GM23338 (cell line): Measurements from ENCODE around the gene REELD1. TPM values are rescaled to one million over a fixed set of nuclear protein-coding genes. Genes with fewer than 3 reads are reported as not detected.

Experiments used
- ATAC-seq: fragments of 200-7000 bp; cut with Tn5 transposase; 3 replicates; pipeline ENCODE4 v1.9.1; 2020
- DNase-seq: peaks from one replicate; pipeline ENCODE4 v3.0.0-alpha.2; 2015; ENCODE audit warnings: low spot score
- H2AFZ ChIP-seq: fragments of 200-600 bp; sonication (generic); 2 replicates; pipeline ENCODE4 v1.8.0; 2016; ENCODE audit warnings: antibody characterized with exemption, mild to moderate bottlenecking, moderate library complexity
- H3F3A ChIP-seq: fragments of 200-600 bp; sonication (generic); replicated peaks from 2 replicates; pipeline ENCODE4 v1.8.0; 2017; ENCODE audit warnings: antibody characterized with exemption, mixed run types, low read depth
- H3K27ac ChIP-seq: fragments of 200-600 bp; sonication (generic); 2 replicates; pipeline ENCODE4 v1.6.1; 2016; ENCODE audit warnings: low read depth
- H3K27me3 ChIP-seq: fragments of 200-600 bp; sonication (generic); 2 replicates; pipeline ENCODE4 v1.8.0; 2016; ENCODE audit warnings: mild to moderate bottlenecking, mixed run types, moderate library complexity; ENCODE audit not compliant: insufficient read depth
- H3K36me3 ChIP-seq: fragments of 200-600 bp; sonication (generic); 2 replicates; pipeline ENCODE4 v1.8.0; 2016; ENCODE audit warnings: mild to moderate bottlenecking; ENCODE audit not compliant: insufficient read depth
- H3K4me1 ChIP-seq: fragments of 200-600 bp; sonication (generic); 2 replicates; pipeline ENCODE4 v1.8.0; 2016; ENCODE audit warnings: mild to moderate bottlenecking, moderate library complexity; ENCODE audit not compliant: insufficient read depth
- H3K4me2 ChIP-seq: fragments of 200-600 bp; sonication (generic); 2 replicates; pipeline ENCODE4 v1.7.1; 2017; ENCODE audit warnings: mixed run types
- H3K4me3 ChIP-seq: fragments of 200-600 bp; sonication (generic); 2 replicates; pipeline ENCODE4 v1.6.1; 2016; ENCODE audit warnings: mixed run types
- H3K79me2 ChIP-seq: fragments of 200-600 bp; sonication (generic); replicated peaks from 2 replicates; pipeline ENCODE4 v1.8.0; 2017; ENCODE audit warnings: mild to moderate bottlenecking; ENCODE audit not compliant: insufficient read depth
- H3K9me2 ChIP-seq: fragments of 200-600 bp; sonication (generic); 2 replicates; pipeline ENCODE4 v1.8.0; 2017; ENCODE audit not compliant: insufficient read depth
- H4K20me1 ChIP-seq: fragments of 200-600 bp; sonication (generic); replicated peaks from 2 replicates; pipeline ENCODE4 v1.8.0; 2017; ENCODE audit warnings: mild to moderate bottlenecking; ENCODE audit not compliant: insufficient read depth
- H3K27ac Mint-ChIP-seq: 2 replicates; pipeline ENCODE4 v1.8.0; 2020; ENCODE audit warnings: inconsistent platforms, mild to moderate bottlenecking, moderate library complexity, mixed read lengths
- H3K27me3 Mint-ChIP-seq: 3 replicates; pipeline ENCODE4 v1.8.0; 2022; ENCODE audit warnings: low read depth, mild to moderate bottlenecking, moderate library complexity, mixed read lengths, inconsistent platforms; ENCODE audit not compliant: insufficient read depth, poor library complexity
- H3K36me3 Mint-ChIP-seq: 3 replicates; pipeline ENCODE4 v1.8.0; 2021; ENCODE audit warnings: low read depth, mild to moderate bottlenecking, inconsistent platforms, moderate library complexity, mixed read lengths
- H3K4me1 Mint-ChIP-seq: 3 replicates; pipeline ENCODE4 v1.8.0; 2020; ENCODE audit warnings: mild to moderate bottlenecking, inconsistent platforms, mixed read lengths
- H3K4me3 Mint-ChIP-seq: 3 replicates; pipeline ENCODE4 v1.8.0; 2021; ENCODE audit warnings: moderate library complexity, mild to moderate bottlenecking, inconsistent platforms, mixed read lengths
- H3K9me3 Mint-ChIP-seq: 3 replicates; pipeline ENCODE4 v1.8.0; 2020; ENCODE audit warnings: moderate library complexity, mild to moderate bottlenecking, inconsistent platforms, mixed read lengths
- CREB1 ChIP-seq: fragments of 250-450 bp; sonication (Bioruptor Pico); IDR thresholded peaks from 2 replicates; pipeline ENCODE4 v1.5.0; 2020; ENCODE audit warnings: low read depth, mild to moderate bottlenecking, moderate library complexity
- EZH2 ChIP-seq: fragments of 200-600 bp; sonication (generic); IDR thresholded peaks from one replicate; pipeline ENCODE4 v1.8.0; 2017; ENCODE audit warnings: antibody characterized with exemption, mild to moderate bottlenecking, low read depth; ENCODE audit not compliant: unreplicated experiment
- EZH2phosphoT487 ChIP-seq: fragments of 200-600 bp; sonication (generic); IDR thresholded peaks from one replicate; pipeline ENCODE4 v1.8.1; 2018; ENCODE audit warnings: antibody characterized with exemption; ENCODE audit not compliant: unreplicated experiment
- JUNB ChIP-seq: IDR thresholded peaks from one replicate; pipeline ENCODE4 v1.6.1; 2016; ENCODE audit warnings: antibody characterized with exemption; ENCODE audit not compliant: unreplicated experiment
- NANOG ChIP-seq: IDR thresholded peaks from 2 replicates; pipeline ENCODE4 v1.6.1; 2016; ENCODE audit warnings: antibody characterized with exemption, borderline replicate concordance
- POLR2AphosphoS5 ChIP-seq: IDR thresholded peaks from 2 replicates; pipeline ENCODE4 v1.6.1; 2016; ENCODE audit warnings: antibody characterized with exemption, low read depth
- STAT1 ChIP-seq: IDR thresholded peaks from one replicate; pipeline ENCODE4 v1.6.1; 2016; ENCODE audit warnings: antibody characterized with exemption; ENCODE audit not compliant: unreplicated experiment
- ZNF114 ChIP-seq: fragments of 250-450 bp; sonication (Bioruptor Pico); IDR thresholded peaks from 2 replicates; pipeline ENCODE4 v1.5.0; 2020; ENCODE audit warnings: mild to moderate bottlenecking, moderate library complexity
- ZNF331 ChIP-seq: fragments of 250-450 bp; sonication (Bioruptor Pico); IDR thresholded peaks from 2 replicates; pipeline ENCODE4 v1.5.0; 2020; ENCODE audit warnings: low read depth, mild to moderate bottlenecking, moderate library complexity
- polyA plus RNA-seq: library from polyadenylated mRNA; unstranded; fragments of >200 nt; fragmentation: Nextera tagmentation; extraction: Ambion mirVana; gene quantifications from 2 replicates; pipeline ENCODE4 v1.2.1, GENCODE V29; 2016
- total RNA-seq: library from RNA; depleted of rRNA; stranded (reverse); fragments of >200 nt; shearing (Covaris generic); gene quantifications from 2 replicates; pipeline ENCODE4 v1.2.3, GENCODE V29; 2014
- TF ChIP-seq, protein P1 (sequence below), 2 experiments: fragments of 200-600 bp in 1 of 2; sonication (generic) in 1 of 2; conservative IDR thresholded peaks; 2 replicates each; pipeline versions ENCODE4 v1.5.1 to v1.6.1; 2016 to 2017; ENCODE audit warnings: antibody characterized with exemption in 2 of 2, low read depth in 2 of 2, mild to moderate bottlenecking in 2 of 2, moderate library complexity in 1 of 2
- TF ChIP-seq, protein P2 (sequence below): fragments of 250-450 bp; sonication (Bioruptor Pico); IDR thresholded peaks from 2 replicates; pipeline ENCODE4 v1.5.0; 2020; ENCODE audit warnings: mild to moderate bottlenecking, moderate library complexity
- TF ChIP-seq, protein P3 (sequence below): IDR thresholded peaks from one replicate; pipeline ENCODE4 v1.6.1; 2018; ENCODE audit warnings: antibody characterized with exemption; ENCODE audit not compliant: unreplicated experiment
- TF ChIP-seq, protein P4 (sequence below): IDR thresholded peaks from 2 replicates; pipeline ENCODE4 v1.6.1; 2016; ENCODE audit warnings: antibody characterized with exemption

The REELD1 gene
- total and polyA plus RNA-seq, 2 experiments from 2014 or later, result 0.19 TPM; not detected in 1

DNA sequence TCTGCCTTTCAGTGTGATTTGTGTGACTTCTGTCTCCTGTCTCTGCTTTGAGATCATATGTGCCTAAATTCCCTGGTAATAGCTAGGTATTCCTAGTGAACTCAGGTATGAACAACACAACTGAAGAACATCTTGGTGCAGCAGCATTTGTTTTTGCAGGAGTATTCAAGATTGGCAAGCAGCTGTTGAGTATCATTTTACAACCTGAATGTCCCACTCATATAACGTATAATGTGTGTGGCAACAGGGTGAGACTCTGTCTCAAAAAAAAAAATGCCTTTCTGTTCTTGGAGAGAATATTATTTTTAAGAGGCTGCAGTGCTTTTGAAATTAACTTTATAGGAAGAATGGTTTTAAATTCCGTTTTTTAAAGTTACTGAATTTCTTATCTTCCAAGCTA, 31.1 kb upstream of the REELD1 start (continued):
- TF ChIP-seq ZNF114 (CRISPR knock-in tag) (no peak), EZH2 (no peak), STAT1 (no peak), CREB1 (CRISPR knock-in tag) (no peak), EZH2phosphoT487 (no peak)

DNA sequence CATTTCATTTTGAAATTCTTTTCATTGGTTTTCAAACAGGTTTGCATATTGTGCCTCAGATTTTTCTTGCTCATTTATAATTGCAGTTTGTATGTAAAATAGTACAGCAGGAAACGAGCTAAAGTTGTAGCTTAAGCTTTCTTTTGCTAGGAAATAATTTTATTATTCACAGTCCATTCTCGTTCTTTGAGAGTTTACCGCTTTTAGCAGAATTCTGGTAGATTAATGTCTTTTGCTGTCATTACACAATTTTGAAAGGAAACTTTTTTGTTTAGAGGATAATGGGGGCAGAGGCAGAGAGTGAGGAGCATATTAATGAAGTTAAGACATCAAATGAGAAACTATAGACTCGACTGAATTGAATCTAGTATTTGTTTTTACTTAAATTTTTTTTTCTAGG, 28.3 kb upstream of the REELD1 start:
- peaks cover 4% of the 10 kb centered on the region; the same call in 1 of the 2 replicates for H3K4me1 ChIP-seq
- no peak for ATAC-seq
- H3K9me2 ChIP-seq, result no peaks in the 10 kb centered on the region
- Mint-ChIP-seq H3K9me3 (no peaks in the 10 kb centered on the region), H3K36me3 (peaks cover 43% of the 10 kb centered on the region; the same call in 2 of the 3 replicates), H3K4me1 (no peaks in the 10 kb centered on the region), H3K27me3 (no peaks in the 10 kb centered on the region), H3K27ac (no peak overlapping the region), H3K4me3 (no peak overlapping the region)
- H3K27ac ChIP-seq, result no peak overlapping the region
- peaks cover 20% of the 10 kb centered on the region for H3K79me2 ChIP-seq
- H3K27me3 ChIP-seq, result no peaks in the 10 kb centered on the region
- H3K4me3 ChIP-seq, result no peak overlapping the region
- H2AFZ ChIP-seq, result no peak overlapping the region
- H3K4me2 ChIP-seq, result no peak overlapping the region
- H3K36me3 ChIP-seq, result peaks cover 26% of the 10 kb centered on the region
- H4K20me1 ChIP-seq, result peaks cover 6% of the 10 kb centered on the region; the same call in 1 of the 2 replicates
- DNase-seq, result no peak
- no peaks in the 10 kb centered on the region for H3F3A ChIP-seq
- TF ChIP-seq, protein P1, sequence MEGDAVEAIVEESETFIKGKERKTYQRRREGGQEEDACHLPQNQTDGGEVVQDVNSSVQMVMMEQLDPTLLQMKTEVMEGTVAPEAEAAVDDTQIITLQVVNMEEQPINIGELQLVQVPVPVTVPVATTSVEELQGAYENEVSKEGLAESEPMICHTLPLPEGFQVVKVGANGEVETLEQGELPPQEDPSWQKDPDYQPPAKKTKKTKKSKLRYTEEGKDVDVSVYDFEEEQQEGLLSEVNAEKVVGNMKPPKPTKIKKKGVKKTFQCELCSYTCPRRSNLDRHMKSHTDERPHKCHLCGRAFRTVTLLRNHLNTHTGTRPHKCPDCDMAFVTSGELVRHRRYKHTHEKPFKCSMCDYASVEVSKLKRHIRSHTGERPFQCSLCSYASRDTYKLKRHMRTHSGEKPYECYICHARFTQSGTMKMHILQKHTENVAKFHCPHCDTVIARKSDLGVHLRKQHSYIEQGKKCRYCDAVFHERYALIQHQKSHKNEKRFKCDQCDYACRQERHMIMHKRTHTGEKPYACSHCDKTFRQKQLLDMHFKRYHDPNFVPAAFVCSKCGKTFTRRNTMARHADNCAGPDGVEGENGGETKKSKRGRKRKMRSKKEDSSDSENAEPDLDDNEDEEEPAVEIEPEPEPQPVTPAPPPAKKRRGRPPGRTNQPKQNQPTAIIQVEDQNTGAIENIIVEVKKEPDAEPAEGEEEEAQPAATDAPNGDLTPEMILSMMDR (conservative IDR thresholded peaks at IDR 0.05; ENCODE audit: low read depth in 2 of 2), result no peak
- TF ChIP-seq STAT1 (no peak), CREB1 (CRISPR knock-in tag) (no peak), ZNF114 (CRISPR knock-in tag) (no peak), NANOG (no peak), ZNF331 (CRISPR knock-in tag) (no peak), POLR2AphosphoS5 (no peak), EZH2 (no peak), EZH2phosphoT487 (no peak), JUNB (no peak)
- TF ChIP-seq, protein P2, sequence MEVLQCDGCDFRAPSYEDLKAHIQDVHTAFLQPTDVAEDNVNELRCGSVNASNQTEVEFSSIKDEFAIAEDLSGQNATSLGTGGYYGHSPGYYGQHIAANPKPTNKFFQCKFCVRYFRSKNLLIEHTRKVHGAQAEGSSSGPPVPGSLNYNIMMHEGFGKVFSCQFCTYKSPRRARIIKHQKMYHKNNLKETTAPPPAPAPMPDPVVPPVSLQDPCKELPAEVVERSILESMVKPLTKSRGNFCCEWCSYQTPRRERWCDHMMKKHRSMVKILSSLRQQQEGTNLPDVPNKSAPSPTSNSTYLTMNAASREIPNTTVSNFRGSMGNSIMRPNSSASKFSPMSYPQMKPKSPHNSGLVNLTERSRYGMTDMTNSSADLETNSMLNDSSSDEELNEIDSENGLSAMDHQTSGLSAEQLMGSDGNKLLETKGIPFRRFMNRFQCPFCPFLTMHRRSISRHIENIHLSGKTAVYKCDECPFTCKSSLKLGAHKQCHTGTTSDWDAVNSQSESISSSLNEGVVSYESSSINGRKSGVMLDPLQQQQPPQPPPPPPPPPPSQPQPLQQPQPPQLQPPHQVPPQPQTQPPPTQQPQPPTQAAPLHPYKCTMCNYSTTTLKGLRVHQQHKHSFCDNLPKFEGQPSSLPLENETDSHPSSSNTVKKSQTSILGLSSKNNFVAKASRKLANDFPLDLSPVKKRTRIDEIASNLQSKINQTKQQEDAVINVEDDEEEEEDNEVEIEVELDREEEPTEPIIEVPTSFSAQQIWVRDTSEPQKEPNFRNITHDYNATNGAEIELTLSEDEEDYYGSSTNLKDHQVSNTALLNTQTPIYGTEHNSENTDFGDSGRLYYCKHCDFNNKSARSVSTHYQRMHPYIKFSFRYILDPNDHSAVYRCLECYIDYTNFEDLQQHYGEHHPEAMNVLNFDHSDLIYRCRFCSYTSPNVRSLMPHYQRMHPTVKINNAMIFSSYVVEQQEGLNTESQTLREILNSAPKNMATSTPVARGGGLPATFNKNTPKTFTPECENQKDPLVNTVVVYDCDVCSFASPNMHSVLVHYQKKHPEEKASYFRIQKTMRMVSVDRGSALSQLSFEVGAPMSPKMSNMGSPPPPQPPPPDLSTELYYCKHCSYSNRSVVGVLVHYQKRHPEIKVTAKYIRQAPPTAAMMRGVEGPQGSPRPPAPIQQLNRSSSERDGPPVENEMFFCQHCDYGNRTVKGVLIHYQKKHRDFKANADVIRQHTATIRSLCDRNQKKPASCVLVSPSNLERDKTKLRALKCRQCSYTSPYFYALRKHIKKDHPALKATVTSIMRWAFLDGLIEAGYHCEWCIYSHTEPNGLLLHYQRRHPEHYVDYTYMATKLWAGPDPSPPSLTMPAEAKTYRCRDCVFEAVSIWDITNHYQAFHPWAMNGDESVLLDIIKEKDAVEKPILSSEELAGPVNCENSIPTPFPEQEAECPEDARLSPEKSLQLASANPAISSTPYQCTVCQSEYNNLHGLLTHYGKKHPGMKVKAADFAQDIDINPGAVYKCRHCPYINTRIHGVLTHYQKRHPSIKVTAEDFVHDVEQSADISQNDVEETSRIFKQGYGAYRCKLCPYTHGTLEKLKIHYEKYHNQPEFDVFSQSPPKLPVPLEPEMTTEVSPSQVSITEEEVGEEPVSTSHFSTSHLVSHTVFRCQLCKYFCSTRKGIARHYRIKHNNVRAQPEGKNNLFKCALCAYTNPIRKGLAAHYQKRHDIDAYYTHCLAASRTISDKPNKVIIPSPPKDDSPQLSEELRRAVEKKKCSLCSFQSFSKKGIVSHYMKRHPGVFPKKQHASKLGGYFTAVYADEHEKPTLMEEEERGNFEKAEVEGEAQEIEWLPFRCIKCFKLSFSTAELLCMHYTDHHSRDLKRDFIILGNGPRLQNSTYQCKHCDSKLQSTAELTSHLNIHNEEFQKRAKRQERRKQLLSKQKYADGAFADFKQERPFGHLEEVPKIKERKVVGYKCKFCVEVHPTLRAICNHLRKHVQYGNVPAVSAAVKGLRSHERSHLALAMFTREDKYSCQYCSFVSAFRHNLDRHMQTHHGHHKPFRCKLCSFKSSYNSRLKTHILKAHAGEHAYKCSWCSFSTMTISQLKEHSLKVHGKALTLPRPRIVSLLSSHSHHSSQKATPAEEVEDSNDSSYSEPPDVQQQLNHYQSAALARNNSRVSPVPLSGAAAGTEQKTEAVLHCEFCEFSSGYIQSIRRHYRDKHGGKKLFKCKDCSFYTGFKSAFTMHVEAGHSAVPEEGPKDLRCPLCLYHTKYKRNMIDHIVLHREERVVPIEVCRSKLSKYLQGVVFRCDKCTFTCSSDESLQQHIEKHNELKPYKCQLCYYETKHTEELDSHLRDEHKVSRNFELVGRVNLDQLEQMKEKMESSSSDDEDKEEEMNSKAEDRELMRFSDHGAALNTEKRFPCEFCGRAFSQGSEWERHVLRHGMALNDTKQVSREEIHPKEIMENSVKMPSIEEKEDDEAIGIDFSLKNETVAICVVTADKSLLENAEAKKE (CRISPR knock-in tag), result no peak
- TF ChIP-seq, protein P3, sequence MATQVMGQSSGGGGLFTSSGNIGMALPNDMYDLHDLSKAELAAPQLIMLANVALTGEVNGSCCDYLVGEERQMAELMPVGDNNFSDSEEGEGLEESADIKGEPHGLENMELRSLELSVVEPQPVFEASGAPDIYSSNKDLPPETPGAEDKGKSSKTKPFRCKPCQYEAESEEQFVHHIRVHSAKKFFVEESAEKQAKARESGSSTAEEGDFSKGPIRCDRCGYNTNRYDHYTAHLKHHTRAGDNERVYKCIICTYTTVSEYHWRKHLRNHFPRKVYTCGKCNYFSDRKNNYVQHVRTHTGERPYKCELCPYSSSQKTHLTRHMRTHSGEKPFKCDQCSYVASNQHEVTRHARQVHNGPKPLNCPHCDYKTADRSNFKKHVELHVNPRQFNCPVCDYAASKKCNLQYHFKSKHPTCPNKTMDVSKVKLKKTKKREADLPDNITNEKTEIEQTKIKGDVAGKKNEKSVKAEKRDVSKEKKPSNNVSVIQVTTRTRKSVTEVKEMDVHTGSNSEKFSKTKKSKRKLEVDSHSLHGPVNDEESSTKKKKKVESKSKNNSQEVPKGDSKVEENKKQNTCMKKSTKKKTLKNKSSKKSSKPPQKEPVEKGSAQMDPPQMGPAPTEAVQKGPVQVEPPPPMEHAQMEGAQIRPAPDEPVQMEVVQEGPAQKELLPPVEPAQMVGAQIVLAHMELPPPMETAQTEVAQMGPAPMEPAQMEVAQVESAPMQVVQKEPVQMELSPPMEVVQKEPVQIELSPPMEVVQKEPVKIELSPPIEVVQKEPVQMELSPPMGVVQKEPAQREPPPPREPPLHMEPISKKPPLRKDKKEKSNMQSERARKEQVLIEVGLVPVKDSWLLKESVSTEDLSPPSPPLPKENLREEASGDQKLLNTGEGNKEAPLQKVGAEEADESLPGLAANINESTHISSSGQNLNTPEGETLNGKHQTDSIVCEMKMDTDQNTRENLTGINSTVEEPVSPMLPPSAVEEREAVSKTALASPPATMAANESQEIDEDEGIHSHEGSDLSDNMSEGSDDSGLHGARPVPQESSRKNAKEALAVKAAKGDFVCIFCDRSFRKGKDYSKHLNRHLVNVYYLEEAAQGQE, result no peak
- TF ChIP-seq, protein P4, sequence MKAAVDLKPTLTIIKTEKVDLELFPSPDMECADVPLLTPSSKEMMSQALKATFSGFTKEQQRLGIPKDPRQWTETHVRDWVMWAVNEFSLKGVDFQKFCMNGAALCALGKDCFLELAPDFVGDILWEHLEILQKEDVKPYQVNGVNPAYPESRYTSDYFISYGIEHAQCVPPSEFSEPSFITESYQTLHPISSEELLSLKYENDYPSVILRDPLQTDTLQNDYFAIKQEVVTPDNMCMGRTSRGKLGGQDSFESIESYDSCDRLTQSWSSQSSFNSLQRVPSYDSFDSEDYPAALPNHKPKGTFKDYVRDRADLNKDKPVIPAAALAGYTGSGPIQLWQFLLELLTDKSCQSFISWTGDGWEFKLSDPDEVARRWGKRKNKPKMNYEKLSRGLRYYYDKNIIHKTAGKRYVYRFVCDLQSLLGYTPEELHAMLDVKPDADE, result no peak
